B cell (primary cell): ENCODE data around the gene RTKN. TPM values are rescaled to one million over a fixed set of nuclear protein-coding genes. Genes with fewer than 3 reads are reported as not detected.

Experiments
- ATAC-seq: fragments of 200-7000 bp; cut with Tn5 transposase; one replicate; pipeline ENCODE4 v1.10.0; 2021; ENCODE audit warnings: low read depth, mild to moderate bottlenecking, moderate number of reproducible peaks, moderate library complexity
- CTCF ChIA-PET: fragments of 350-600 bp; sonication (Branson Sonifier 250); formaldehyde crosslinking; loops from one replicate; lab custom pipeline; 2021; ENCODE audit warnings: antibody characterized with exemption, inconsistent platforms; lab: Charles Lee
- POLR2A ChIA-PET: fragments of 350-600 bp; sonication (Branson Sonifier 250); formaldehyde crosslinking; loops from one replicate; lab custom pipeline; 2021; ENCODE audit warnings: antibody characterized with exemption; lab: Charles Lee
- DNase-seq: peaks from one replicate; pipeline ENCODE4 v3.0.0; 2013
- H2AFZ ChIP-seq: 2 replicates; pipeline ENCODE4 v1.6.1; 2012; ENCODE audit warnings: mild to moderate bottlenecking, low read depth, low read length; ENCODE audit not compliant: insufficient read depth, poor library complexity, severe bottlenecking
- H3K27ac ChIP-seq, 2 donors: 1 replicate in 1 of 2; 2 replicates in 1 of 2; pipeline ENCODE4 v1.5.1; 2012 to 2013; ENCODE audit warnings: low read length in 2 of 2, mild to moderate bottlenecking in 2 of 2, moderate library complexity in 1 of 2
- H3K27me3 ChIP-seq, 4 experiments: fragments of 200-600 bp in 1 of 4; sonication (generic) in 1 of 4; replicated peaks in 1 of 4; 1 replicate in 2 of 4; 2 replicates in 2 of 4; pipeline versions ENCODE4 v1.6.1 to v1.7.0; 2013 to 2016; ENCODE audit warnings: low read length in 3 of 4, mild to moderate bottlenecking in 2 of 4, mixed read lengths in 1 of 4, moderate library complexity in 1 of 4; ENCODE audit not compliant: insufficient read depth in 4 of 4, control insufficient read depth in 3 of 4; ENCODE audit errors: control extremely low read depth in 1 of 4
- H3K36me3 ChIP-seq, 2 experiments: replicated peaks in 1 of 2; 1 replicate in 1 of 2; 2 replicates in 1 of 2; pipeline versions ENCODE4 v1.6.1 to v1.7.1; 2013; ENCODE audit warnings: low read length in 1 of 2; ENCODE audit not compliant: insufficient read depth in 2 of 2, control insufficient read depth in 1 of 2; ENCODE audit errors: control extremely low read depth in 1 of 2, extremely low read depth in 1 of 2
- H3K4me1 ChIP-seq, 2 donors: fragments of 200-600 bp in 1 of 2; sonication (generic) in 1 of 2; 1 replicate in 1 of 2; 2 replicates in 1 of 2; pipeline versions ENCODE4 v1.5.1 to v1.6.1; 2013 to 2017; ENCODE audit warnings: low read length in 2 of 2; ENCODE audit not compliant: control insufficient read depth in 2 of 2, insufficient read depth in 2 of 2
- H3K4me2 ChIP-seq: replicated peaks from 2 replicates; pipeline ENCODE3; 2012; ENCODE audit warnings: mild to moderate bottlenecking, low read depth, low read length; ENCODE audit not compliant: poor library complexity, severe bottlenecking
- H3K4me3 ChIP-seq, 5 experiments: fragments of 200-600 bp in 1 of 5; sonication (generic) in 1 of 5; 1 replicate in 3 of 5; 2 replicates in 2 of 5; pipeline versions ENCODE4 v1.5.1 to v1.7.0; 2011 to 2016; ENCODE audit warnings: low read length in 4 of 5, mild to moderate bottlenecking in 4 of 5, low read depth in 2 of 5, control low read depth in 1 of 5, moderate library complexity in 1 of 5; ENCODE audit not compliant: insufficient read depth in 1 of 5; ENCODE audit errors: control extremely low read depth in 1 of 5, extremely low read depth in 1 of 5
- H3K79me2 ChIP-seq: fragments of 200-600 bp; sonication (generic); one replicate; pipeline ENCODE4 v1.6.0; 2016; ENCODE audit warnings: low read length; ENCODE audit not compliant: control insufficient read depth, insufficient read depth
- H3K9ac ChIP-seq: fragments of 200-600 bp; sonication (generic); 2 replicates; pipeline ENCODE4 v1.6.1; 2017; ENCODE audit warnings: mild to moderate bottlenecking, low read length, moderate library complexity
- H3K9me3 ChIP-seq, 3 donors: one replicate each; pipeline versions ENCODE4 v1.6.1 to v1.7.1; 2013; ENCODE audit warnings: low read length in 2 of 3; ENCODE audit not compliant: control insufficient read depth in 2 of 3, insufficient read depth in 1 of 3; ENCODE audit errors: control extremely low read depth in 1 of 3
- H4K20me1 ChIP-seq: 2 replicates; pipeline ENCODE4 v1.6.0; 2012; ENCODE audit warnings: mild to moderate bottlenecking, low read length; ENCODE audit not compliant: insufficient read depth, control insufficient read depth, poor library complexity, severe bottlenecking
- H3K27ac Mint-ChIP-seq: one replicate; pipeline ENCODE4 v1.8.0; 2021; ENCODE audit warnings: mixed read lengths
- H3K27me3 Mint-ChIP-seq: one replicate; pipeline ENCODE4 v1.8.0; 2021; ENCODE audit warnings: mixed read lengths
- H3K4me1 Mint-ChIP-seq: one replicate; pipeline ENCODE4 v1.8.0; 2021; ENCODE audit warnings: mixed read lengths
- H3K4me3 Mint-ChIP-seq: one replicate; pipeline ENCODE4 v1.8.0; 2021; ENCODE audit warnings: mixed read lengths
- H3K9me3 Mint-ChIP-seq: one replicate; pipeline ENCODE4 v1.8.0; 2022; ENCODE audit warnings: mixed read lengths; ENCODE audit not compliant: insufficient read depth
- EZH2 ChIP-seq: IDR thresholded peaks from 2 replicates; pipeline ENCODE4 v1.6.1; 2012; ENCODE audit warnings: borderline replicate concordance, low read depth, mild to moderate bottlenecking, moderate library complexity, low read length; ENCODE audit not compliant: insufficient read depth, poor library complexity, severe bottlenecking
- WGBS: methylation state at CpG from one replicate; pipeline ENCODE4 v1.1.5; 2013; ENCODE audit warnings: missing lambda C conversion rate; ENCODE audit not compliant: insufficient coverage; 5-methylcytosine and 5-hydroxymethylcytosine counted together
- intact Hi-C: fragments of 100-400 bp; cut with micrococcal nuclease; formaldehyde crosslinking; loops from one replicate; pipeline ENCODE4 v1.10.0; 2022
- polyA plus RNA-seq: library from polyadenylated mRNA; depleted of rRNA; stranded (reverse); fragments of >200 nt; gene quantifications from 2 replicates; pipeline ENCODE4 v1.2.3, GENCODE V29; 2012
- total RNA-seq, 2 donors: library from RNA; stranded (reverse); fragments of 120-200 nt in 1 of 2; gene quantifications; 1 replicate in 1 of 2; 2 replicates in 1 of 2; pipeline versions ENCODE4 v1.2.3 to v1.2.4, GENCODE V29; 2013 to 2022
- TF ChIP-seq, protein P1 (sequence below): fragments of 200-600 bp; IDR thresholded peaks from one replicate; pipeline ENCODE4 v1.8.0; 2022; ENCODE audit warnings: antibody characterized with exemption, mild to moderate bottlenecking

The RTKN gene
- total and polyA plus RNA-seq, 2 donors (not counting 1 experiment from before 2014, with no cell fraction given) = 5.1 to 10.5 TPM

DNA sequence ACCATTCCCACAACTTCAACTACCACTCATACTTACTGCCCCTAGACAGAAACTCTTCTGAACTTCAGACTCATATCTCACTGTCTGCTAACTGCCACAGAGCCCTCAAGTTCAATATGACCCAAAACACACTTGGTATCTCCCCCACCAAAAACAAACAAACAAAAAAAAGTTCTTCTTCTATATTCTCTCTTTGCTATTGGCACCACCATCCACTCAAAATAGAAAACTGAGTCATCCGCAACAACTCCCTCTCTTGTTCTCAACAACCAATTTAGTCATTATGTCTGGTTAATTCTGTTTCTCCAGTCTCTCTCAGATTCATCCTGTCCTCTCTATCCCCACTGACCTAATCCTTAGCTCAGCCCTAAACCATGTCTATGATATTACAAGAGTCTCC lies 54.4 kb downstream of the RTKN start:
- CTCF ChIA-PET = interaction anchor here (0.6 kb wide), 1 partner anchor 536 kb away, joined by 3 read pairs; no protein-coding TSS in a partner anchor
- POLR2A ChIA-PET = no interaction called here
- Histone ChIP-seq H3K9me3 (no peaks in the 10 kb centered on the region), H3K79me2 (peaks cover 93% of the 10 kb centered on the region), H2AFZ (no peak overlapping the region), H4K20me1 (peaks cover 61% of the 10 kb centered on the region), H3K27ac (no peak overlapping the region), H3K4me2 (no peak overlapping the region), H3K9ac (no peak overlapping the region), H3K27me3 (no peaks in the 10 kb centered on the region), H3K36me3 (peaks cover 0 to 6% of the 10 kb centered on the region in 2 experiments), H3K4me3 (no peak overlapping the region), H3K4me1 (peaks cover 15 to 24% of the 10 kb centered on the region in 2 donors)
- Mint-ChIP-seq H3K4me1 (peaks cover 16% of the 10 kb centered on the region), H3K27ac (no peak overlapping the region), H3K27me3 (no peaks in the 10 kb centered on the region), H3K9me3 (no peaks in the 10 kb centered on the region), H3K4me3 (no peak overlapping the region)
- TF ChIP-seq, protein P1, sequence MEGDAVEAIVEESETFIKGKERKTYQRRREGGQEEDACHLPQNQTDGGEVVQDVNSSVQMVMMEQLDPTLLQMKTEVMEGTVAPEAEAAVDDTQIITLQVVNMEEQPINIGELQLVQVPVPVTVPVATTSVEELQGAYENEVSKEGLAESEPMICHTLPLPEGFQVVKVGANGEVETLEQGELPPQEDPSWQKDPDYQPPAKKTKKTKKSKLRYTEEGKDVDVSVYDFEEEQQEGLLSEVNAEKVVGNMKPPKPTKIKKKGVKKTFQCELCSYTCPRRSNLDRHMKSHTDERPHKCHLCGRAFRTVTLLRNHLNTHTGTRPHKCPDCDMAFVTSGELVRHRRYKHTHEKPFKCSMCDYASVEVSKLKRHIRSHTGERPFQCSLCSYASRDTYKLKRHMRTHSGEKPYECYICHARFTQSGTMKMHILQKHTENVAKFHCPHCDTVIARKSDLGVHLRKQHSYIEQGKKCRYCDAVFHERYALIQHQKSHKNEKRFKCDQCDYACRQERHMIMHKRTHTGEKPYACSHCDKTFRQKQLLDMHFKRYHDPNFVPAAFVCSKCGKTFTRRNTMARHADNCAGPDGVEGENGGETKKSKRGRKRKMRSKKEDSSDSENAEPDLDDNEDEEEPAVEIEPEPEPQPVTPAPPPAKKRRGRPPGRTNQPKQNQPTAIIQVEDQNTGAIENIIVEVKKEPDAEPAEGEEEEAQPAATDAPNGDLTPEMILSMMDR = no peak
- TF ChIP-seq EZH2 = no peak
- no peak for DNase-seq
- 100% methylated on average over 1 of the region's 1 CpG for WGBS
- ATAC-seq = no peak
- intact Hi-C loops = no loop called here

DNA sequence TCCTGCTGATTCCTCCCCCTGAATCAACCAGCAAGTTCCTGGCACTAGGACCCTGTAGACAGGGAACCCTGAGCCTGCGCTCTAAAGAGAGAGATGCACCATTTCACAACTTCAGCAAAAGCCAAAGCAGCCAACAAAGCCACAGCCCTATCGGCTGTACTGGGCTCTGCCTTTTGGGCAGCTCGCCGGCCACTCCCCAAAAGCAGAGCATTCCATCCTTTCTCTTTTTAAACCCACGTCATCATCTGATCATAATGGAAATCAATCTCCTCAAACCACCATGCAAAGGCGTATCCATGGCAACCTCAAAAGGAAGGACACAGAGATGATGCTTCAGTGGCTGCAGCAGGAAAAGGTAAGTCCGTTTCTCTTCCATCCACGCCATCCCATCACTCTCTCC lies 56.3 kb downstream of the RTKN start:
- Histone ChIP-seq H4K20me1 (peaks cover 80% of the 10 kb centered on the region), H3K4me3 (no peak overlapping the region), H3K4me1 (peaks cover 7 to 16% of the 10 kb centered on the region in 2 donors), H3K27ac (no peak overlapping the region), H3K27me3 (no peaks in the 10 kb centered on the region), H3K79me2 (peaks cover 93% of the 10 kb centered on the region), H3K9ac (no peak overlapping the region), H3K4me2 (no peak overlapping the region), H3K9me3 (no peaks in the 10 kb centered on the region), H3K36me3 (peaks cover 0 to 6% of the 10 kb centered on the region in 2 experiments), H2AFZ (no peak overlapping the region)
- Mint-ChIP-seq H3K9me3 (no peaks in the 10 kb centered on the region), H3K27me3 (no peaks in the 10 kb centered on the region), H3K27ac (no peak overlapping the region), H3K4me3 (no peak overlapping the region), H3K4me1 (peaks cover 13% of the 10 kb centered on the region)
- no peak for TF ChIP-seq EZH2
- TF ChIP-seq, protein P1 = no peak
- ATAC-seq (no peak), DNase-seq (no peak)
- WGBS = 100% methylated on average over 2 of the region's 8 CpGs
- CTCF ChIA-PET = no interaction called here
- intact Hi-C loops = no loop called here
- POLR2A ChIA-PET = no interaction called here
